ENCODE results near the gene POLR3GL.

The POLR3GL gene

DNA sequence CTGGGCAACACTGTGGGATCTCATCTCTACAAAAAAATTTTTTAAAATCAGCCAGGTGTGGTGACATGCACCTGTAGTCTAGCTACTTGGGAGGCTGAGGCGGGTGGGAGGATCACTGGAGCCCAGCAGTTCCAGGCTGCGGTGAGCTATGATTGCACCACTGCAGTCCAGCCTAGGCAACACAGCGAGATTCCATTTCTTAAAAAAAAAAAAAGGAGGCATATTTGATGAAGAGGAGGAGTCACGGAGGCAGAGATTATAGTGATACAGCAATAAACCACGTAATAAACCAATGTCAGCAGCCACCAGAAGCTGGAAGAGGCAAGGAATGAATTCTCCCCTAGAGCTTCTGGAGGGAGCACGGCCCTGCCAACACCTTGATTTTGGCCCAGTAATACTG is 10.6 kb upstream of the POLR3GL start:
- Histone ChIP-seq H2BK15ac (ENCODE audit: low read length) (no peak overlapping the region), H2AFZ (ENCODE audit: low read length) (no peak overlapping the region), H3K9me3 (replicated peaks in 1 of 2; ENCODE audit: control insufficient read depth in 2 of 2, insufficient read depth in 1 of 2, low read depth in 1 of 2, low read length in 2 of 2) (no peaks in the 10 kb centered on the region), H3K9ac (ENCODE audit: low read depth, low read length, poor library complexity) (no peak overlapping the region), H3K4me1 (ENCODE audit: control insufficient read depth in 2 of 2, insufficient read depth in 1 of 2, low read depth in 1 of 2, low read length in 2 of 2) (peaks cover 6 to 28% of the 10 kb centered on the region in 2 donors), H4K8ac (ENCODE audit: low read depth, low read length) (no peak overlapping the region), H3K4me2 (ENCODE audit: insufficient read depth, low read length, poor library complexity, severe bottlenecking) (no peak overlapping the region), H3K23ac (ENCODE audit: low read depth, low read length, poor library complexity) (no peak overlapping the region), H3K4ac (ENCODE audit: low read length) (no peak overlapping the region), H3K36me3 (replicated peaks in 1 of 2; ENCODE audit: control insufficient read depth in 2 of 2, insufficient read depth in 2 of 2, low read length in 2 of 2) (peaks cover 0 to 7% of the 10 kb centered on the region in 2 donors), H3K79me1 (ENCODE audit: low read depth, low read length) (no peaks in the 10 kb centered on the region), H4K91ac (ENCODE audit: low read depth, low read length, poor library complexity) (no peak overlapping the region), H3K18ac (ENCODE audit: low read length) (no peak overlapping the region), H3K14ac (ENCODE audit: low read length) (no peak overlapping the region), H2BK5ac (ENCODE audit: low read length) (no peak overlapping the region), H2BK120ac (ENCODE audit: low read depth, low read length) (no peak overlapping the region), H3K27ac (replicated peaks; ENCODE audit: low read length) (no peak overlapping the region), H3K27me3 (ENCODE audit: control insufficient read depth in 3 of 3, insufficient read depth in 3 of 3, low read depth in 1 of 3, low read length in 3 of 3) (peaks cover 0 to 5% (median 0%) of the 10 kb centered on the region in 3 experiments), H3K4me3 (ENCODE audit: low read length in 2 of 2) (no peak overlapping the region), H2AK5ac (ENCODE audit: low read depth, low read length) (no peak overlapping the region), H2BK12ac (ENCODE audit: low read length) (no peak overlapping the region)
- WGBS, 2 donors (ENCODE audit: extremely low coverage in 2 of 2, insufficient read length in 2 of 2, insufficient replicate concordance in 1 of 2) = no CpG with 5 or more reads among the region's 6 CpGs
- DNase-seq (ENCODE audit: low spot score) = no peak

DNA sequence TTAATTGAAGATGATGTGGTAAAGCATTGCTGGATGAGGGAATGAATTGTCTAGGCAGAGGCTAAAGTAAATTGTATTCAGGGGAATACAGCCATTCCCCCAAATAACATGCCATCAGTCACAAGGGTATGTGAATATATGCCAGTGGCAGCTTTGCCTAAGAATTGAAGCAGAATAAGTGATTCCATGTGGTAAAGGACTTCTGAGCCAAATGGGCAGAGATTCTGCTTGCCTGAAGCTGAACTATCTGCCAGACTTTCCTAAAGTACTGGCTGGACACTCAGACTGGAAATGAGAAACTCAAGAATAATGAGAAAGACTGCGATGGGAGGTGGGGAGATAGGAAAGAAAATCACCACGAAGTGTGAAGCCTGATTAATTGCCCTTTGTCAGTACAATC is 9.1 kb upstream of the POLR3GL start:
- Histone ChIP-seq H3K4me1 (ENCODE audit: control insufficient read depth in 2 of 2, insufficient read depth in 1 of 2, low read depth in 1 of 2, low read length in 2 of 2) (peaks cover 9 to 38% of the 10 kb centered on the region in 2 donors), H3K9me3 (replicated peaks in 1 of 2; ENCODE audit: control insufficient read depth in 2 of 2, insufficient read depth in 1 of 2, low read depth in 1 of 2, low read length in 2 of 2) (peaks cover 0 to 1% of the 10 kb centered on the region in 2 donors), H2BK120ac (ENCODE audit: low read depth, low read length) (no peak overlapping the region), H3K9ac (ENCODE audit: low read depth, low read length, poor library complexity) (no peak overlapping the region), H3K79me1 (ENCODE audit: low read depth, low read length) (no peaks in the 10 kb centered on the region), H2BK15ac (ENCODE audit: low read length) (no peak overlapping the region), H3K36me3 (replicated peaks in 1 of 2; ENCODE audit: control insufficient read depth in 2 of 2, insufficient read depth in 2 of 2, low read length in 2 of 2) (peaks cover 0 to 2% of the 10 kb centered on the region in 2 donors), H3K4me2 (ENCODE audit: insufficient read depth, low read length, poor library complexity, severe bottlenecking) (no peak overlapping the region), H2BK5ac (ENCODE audit: low read length) (no peak overlapping the region), H3K18ac (ENCODE audit: low read length) (no peak overlapping the region), H3K14ac (ENCODE audit: low read length) (no peak overlapping the region), H3K27me3 (ENCODE audit: control insufficient read depth in 3 of 3, insufficient read depth in 3 of 3, low read depth in 1 of 3, low read length in 3 of 3) (peaks cover 0 to 18% (median 2%) of the 10 kb centered on the region in 3 experiments), H3K4me3 (ENCODE audit: low read length in 2 of 2) (no peak overlapping the region), H3K23ac (ENCODE audit: low read depth, low read length, poor library complexity) (no peak overlapping the region), H4K8ac (ENCODE audit: low read depth, low read length) (no peak overlapping the region), H2AFZ (ENCODE audit: low read length) (no peak overlapping the region), H3K27ac (replicated peaks; ENCODE audit: low read length) (no peak overlapping the region), H3K4ac (ENCODE audit: low read length) (no peak overlapping the region), H2BK12ac (ENCODE audit: low read length) (no peak overlapping the region), H2AK5ac (ENCODE audit: low read depth, low read length) (no peak overlapping the region), H4K91ac (ENCODE audit: low read depth, low read length, poor library complexity) (no peak overlapping the region)
- DNase-seq (ENCODE audit: low spot score) = no peak
- no CpG with 5 or more reads among the region's 2 CpGs for WGBS, 2 donors (ENCODE audit: extremely low coverage in 2 of 2, insufficient read length in 2 of 2, insufficient replicate concordance in 1 of 2)

DNA sequence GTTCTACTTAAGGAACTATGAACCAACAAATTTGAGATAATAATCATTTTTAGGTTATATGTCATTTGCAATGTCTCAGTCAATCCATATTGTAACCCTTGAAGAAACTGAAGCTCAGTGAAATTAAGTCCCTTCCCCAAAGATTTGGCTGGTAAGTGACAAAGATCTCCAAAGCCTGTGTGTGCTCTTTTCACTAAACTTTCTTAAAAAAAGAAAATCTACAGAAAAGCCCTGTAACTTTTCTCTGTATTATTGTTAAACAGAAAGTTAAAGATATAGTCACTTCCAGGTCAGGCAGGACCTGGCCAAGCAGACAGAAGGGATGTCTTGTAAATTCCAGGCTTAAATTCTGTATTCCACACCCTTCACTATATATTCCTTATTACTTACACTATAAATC is 8.1 kb upstream of the POLR3GL start:
- no peak overlapping the region for H2BK120ac ChIP-seq (ENCODE audit: low read depth, low read length)
- no peak overlapping the region for H2BK15ac ChIP-seq (ENCODE audit: low read length)
- no peak for DNase-seq (ENCODE audit: low spot score)
- H2AK5ac ChIP-seq (ENCODE audit: low read depth, low read length) = no peak overlapping the region
- H3K14ac ChIP-seq (ENCODE audit: low read length) = no peak overlapping the region
- H3K27me3 ChIP-seq (ENCODE audit: control insufficient read depth in 3 of 3, insufficient read depth in 3 of 3, low read depth in 1 of 3, low read length in 3 of 3) = peaks cover 0 to 24% (median 7%) of the 10 kb centered on the region in 3 experiments
- H3K4me3 ChIP-seq (ENCODE audit: low read length in 2 of 2) = peak overlapping the region in 1 of 2 donors; percentile 85
- H2BK5ac ChIP-seq (ENCODE audit: low read length) = no peak overlapping the region
- H2BK12ac ChIP-seq (ENCODE audit: low read length) = no peak overlapping the region
- H3K9me3 ChIP-seq (replicated peaks in 1 of 2; ENCODE audit: control insufficient read depth in 2 of 2, insufficient read depth in 1 of 2, low read depth in 1 of 2, low read length in 2 of 2) = peaks cover 0 to 4% of the 10 kb centered on the region in 2 donors
- H3K4ac ChIP-seq (ENCODE audit: low read length) = no peak overlapping the region
- no peak overlapping the region for H4K91ac ChIP-seq (ENCODE audit: low read depth, low read length, poor library complexity)
- H3K4me2 ChIP-seq (ENCODE audit: insufficient read depth, low read length, poor library complexity, severe bottlenecking) = no peak overlapping the region
- no peak overlapping the region for H3K9ac ChIP-seq (ENCODE audit: low read depth, low read length, poor library complexity)
- H3K4me1 ChIP-seq (ENCODE audit: control insufficient read depth in 2 of 2, insufficient read depth in 1 of 2, low read depth in 1 of 2, low read length in 2 of 2) = peaks cover 6 to 37% of the 10 kb centered on the region in 2 donors
- no peaks in the 10 kb centered on the region for H3K79me1 ChIP-seq (ENCODE audit: low read depth, low read length)
- H3K36me3 ChIP-seq (replicated peaks in 1 of 2; ENCODE audit: control insufficient read depth in 2 of 2, insufficient read depth in 2 of 2, low read length in 2 of 2) = no peaks in the 10 kb centered on the region
- no peak overlapping the region for H3K23ac ChIP-seq (ENCODE audit: low read depth, low read length, poor library complexity)
- H3K18ac ChIP-seq (ENCODE audit: low read length) = no peak overlapping the region
- H4K8ac ChIP-seq (ENCODE audit: low read depth, low read length) = no peak overlapping the region
- H2AFZ ChIP-seq (ENCODE audit: low read length) = no peak overlapping the region
- H3K27ac ChIP-seq (replicated peaks; ENCODE audit: low read length) = no peak overlapping the region

DNA sequence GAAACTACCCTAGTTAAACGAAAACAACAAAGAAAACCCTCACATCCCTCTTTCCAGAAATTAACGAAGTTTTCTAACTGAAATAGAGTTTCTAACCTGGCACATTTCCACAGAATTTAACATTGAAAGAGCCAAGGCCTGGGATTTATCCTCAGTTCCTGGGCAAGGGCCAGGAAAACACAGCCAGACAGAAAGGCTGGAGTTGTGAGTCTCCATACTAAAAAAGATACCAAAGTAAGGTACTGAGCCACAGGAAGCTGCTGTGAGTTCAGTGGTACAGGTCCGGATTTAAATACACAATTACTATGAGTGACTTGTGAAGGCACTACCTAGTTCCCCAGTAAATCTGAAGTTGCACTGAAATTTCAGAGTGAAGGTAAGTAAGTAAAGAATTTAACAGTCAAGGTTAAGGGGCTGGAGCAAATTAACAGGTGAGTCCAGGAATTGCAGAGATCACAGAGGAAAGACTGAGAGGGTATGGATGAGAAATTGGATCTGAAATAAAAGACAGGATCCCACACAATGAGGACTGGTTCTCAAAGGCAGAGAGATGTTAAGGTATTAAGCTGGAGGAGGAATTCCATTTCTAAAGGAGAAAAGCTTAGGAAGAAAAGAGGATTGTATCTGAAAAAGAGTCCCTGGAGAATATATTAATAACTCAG is 7.6 kb upstream of the POLR3GL start:
- H2AFZ ChIP-seq (ENCODE audit: low read length) = peak overlapping the region; percentile 83
- no peak overlapping the region for H4K91ac ChIP-seq (ENCODE audit: low read depth, low read length, poor library complexity)
- no peak overlapping the region for H2BK12ac ChIP-seq (ENCODE audit: low read length)
- H2BK120ac ChIP-seq (ENCODE audit: low read depth, low read length) = no peak overlapping the region
- H3K27ac ChIP-seq (replicated peaks; ENCODE audit: low read length) = no peak overlapping the region
- DNase-seq (ENCODE audit: low spot score) = no peak
- no peak overlapping the region for H3K14ac ChIP-seq (ENCODE audit: low read length)
- H3K27me3 ChIP-seq (ENCODE audit: control insufficient read depth in 3 of 3, insufficient read depth in 3 of 3, low read depth in 1 of 3, low read length in 3 of 3) = peaks cover 0 to 30% (median 10%) of the 10 kb centered on the region in 3 experiments
- H4K8ac ChIP-seq (ENCODE audit: low read depth, low read length) = no peak overlapping the region
- H3K36me3 ChIP-seq (replicated peaks in 1 of 2; ENCODE audit: control insufficient read depth in 2 of 2, insufficient read depth in 2 of 2, low read length in 2 of 2) = no peaks in the 10 kb centered on the region
- no peak overlapping the region for H2BK5ac ChIP-seq (ENCODE audit: low read length)
- H2AK5ac ChIP-seq (ENCODE audit: low read depth, low read length) = no peak overlapping the region
- no peak overlapping the region for H3K9ac ChIP-seq (ENCODE audit: low read depth, low read length, poor library complexity)
- H3K18ac ChIP-seq (ENCODE audit: low read length) = no peak overlapping the region
- no peak overlapping the region for H2BK15ac ChIP-seq (ENCODE audit: low read length)
- H3K4me2 ChIP-seq (ENCODE audit: insufficient read depth, low read length, poor library complexity, severe bottlenecking) = peak overlapping the region; percentile 59
- H3K9me3 ChIP-seq (replicated peaks in 1 of 2; ENCODE audit: control insufficient read depth in 2 of 2, insufficient read depth in 1 of 2, low read depth in 1 of 2, low read length in 2 of 2) = peaks cover 0 to 4% of the 10 kb centered on the region in 2 donors
- no CpG with 5 or more reads among the region's 3 CpGs for WGBS, 2 donors (ENCODE audit: extremely low coverage in 2 of 2, insufficient read length in 2 of 2, insufficient replicate concordance in 1 of 2)
- H3K79me1 ChIP-seq (ENCODE audit: low read depth, low read length) = no peaks in the 10 kb centered on the region
- no peak overlapping the region for H3K4ac ChIP-seq (ENCODE audit: low read length)
- peaks cover 7 to 39% of the 10 kb centered on the region in 2 donors for H3K4me1 ChIP-seq (ENCODE audit: control insufficient read depth in 2 of 2, insufficient read depth in 1 of 2, low read depth in 1 of 2, low read length in 2 of 2)
- H3K4me3 ChIP-seq (ENCODE audit: low read length in 2 of 2) = peak overlapping the region; percentile 85 to 91
- no peak overlapping the region for H3K23ac ChIP-seq (ENCODE audit: low read depth, low read length, poor library complexity)

Data from neuronal stem cell (in vitro differentiated cells).